ENCODE data around the gene CHMP5. TPM values are rescaled to one million over a fixed set of nuclear protein-coding genes. Genes with fewer than 3 reads are reported as not detected.

Gene CHMP5
- total RNA-seq, 4 donors from 2014 or later: 42.9 to 78.8 (median 60.8) TPM

DNA sequence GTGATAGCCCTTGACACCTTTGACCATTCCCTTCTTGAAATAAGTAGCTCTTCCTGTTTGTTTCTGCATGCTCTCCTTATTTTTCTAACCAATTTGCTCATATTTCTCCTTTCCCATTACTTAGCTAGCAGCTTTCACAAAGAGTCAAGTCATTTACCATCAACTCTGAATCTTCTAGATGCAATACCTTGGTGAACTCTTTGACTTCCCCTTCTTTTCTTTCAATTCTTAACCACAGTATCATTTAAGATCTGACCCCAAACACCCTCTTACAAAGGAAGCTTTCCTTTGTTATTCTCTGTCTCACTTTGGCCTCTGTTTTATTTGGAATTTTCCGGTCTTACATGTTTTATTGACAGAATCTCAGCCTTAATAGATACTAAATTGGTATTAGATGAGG, 39.5 kb downstream of the CHMP5 start:
- Histone ChIP-seq H3K27ac (no peak overlapping the region), H3K4me3 (no peak overlapping the region), H3K27me3 (no peaks in the 10 kb centered on the region), H3K36me3 (peaks cover 0 to 97% (median 3%) of the 10 kb centered on the region in 3 donors), H3K4me1 (peaks cover 0 to 2% (median 0%) of the 10 kb centered on the region in 4 donors), H3K9me3 (no peaks in the 10 kb centered on the region)
- TF ChIP-seq CTCF (IDR thresholded peaks at IDR 0.05): no peak
- TF ChIP-seq POLR2A (IDR thresholded peaks at IDR 0.05): no peak
- DNase-seq: no peak

GRCh38 chr9:33306037-33306436, 41.2 kb downstream of the CHMP5 start:
- no peaks in the 10 kb centered on the region for H3K9me3 ChIP-seq
- no peak for TF ChIP-seq CTCF (IDR thresholded peaks at IDR 0.05)
- no peak for TF ChIP-seq POLR2A (IDR thresholded peaks at IDR 0.05)
- no peak for DNase-seq
- H3K27ac ChIP-seq: no peak overlapping the region
- peaks cover 0 to 98% (median 3%) of the 10 kb centered on the region in 3 donors for H3K36me3 ChIP-seq
- no peaks in the 10 kb centered on the region for H3K27me3 ChIP-seq
- H3K4me1 ChIP-seq: no peaks in the 10 kb centered on the region
- no peak overlapping the region for H3K4me3 ChIP-seq

DNA sequence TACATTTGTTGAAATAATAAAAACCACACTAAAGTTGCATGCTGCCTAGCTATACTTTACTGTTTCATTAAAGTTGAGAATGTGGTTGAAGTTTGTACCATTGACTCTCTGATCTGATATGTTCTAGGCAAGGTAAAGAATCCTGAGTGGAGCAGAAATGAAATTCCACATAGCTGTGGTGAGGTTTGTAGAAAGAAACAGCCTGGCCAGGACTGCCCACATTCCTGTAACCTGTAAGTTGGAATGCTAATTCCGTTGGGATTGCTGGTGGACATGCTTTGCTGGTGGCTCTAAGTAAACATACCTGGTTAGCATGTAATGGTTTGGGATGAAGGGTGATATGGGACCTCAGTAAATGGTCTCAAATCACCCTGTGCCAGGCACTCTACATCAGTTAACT, 42.2 kb downstream of the CHMP5 start:
- Histone ChIP-seq H3K27ac (no peak overlapping the region), H3K36me3 (peaks cover 0 to 98% (median 3%) of the 10 kb centered on the region in 3 donors), H3K4me3 (no peak overlapping the region), H3K9me3 (no peaks in the 10 kb centered on the region), H3K27me3 (no peaks in the 10 kb centered on the region), H3K4me1 (no peaks in the 10 kb centered on the region)
- TF ChIP-seq CTCF (IDR thresholded peaks at IDR 0.05) (no peak), POLR2A (IDR thresholded peaks at IDR 0.05) (no peak)
- DNase-seq: no peak

DNA sequence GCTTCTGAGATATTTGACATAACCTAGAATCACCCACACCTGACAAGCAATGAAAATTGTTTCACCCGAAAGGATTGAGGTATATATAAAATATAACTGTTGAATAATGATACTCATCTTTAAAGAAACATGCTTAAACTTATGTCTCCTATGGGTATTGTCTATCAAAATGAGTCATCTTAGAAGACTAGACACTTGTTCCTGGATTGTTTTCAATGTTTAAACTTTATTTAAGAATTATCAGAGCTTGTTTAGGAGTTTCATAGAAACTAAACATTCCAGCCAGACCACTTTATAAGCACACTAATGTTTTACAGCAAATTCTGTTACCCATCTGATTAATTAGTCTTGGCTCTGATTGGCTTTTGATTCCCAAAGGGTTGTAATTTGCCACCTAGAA, 45.1 kb downstream of the CHMP5 start:
- no peak for TF ChIP-seq CTCF (IDR thresholded peaks at IDR 0.05)
- TF ChIP-seq POLR2A (IDR thresholded peaks at IDR 0.05): no peak
- H3K27ac ChIP-seq: no peak overlapping the region
- H3K36me3 ChIP-seq: peaks cover 0 to 98% (median 3%) of the 10 kb centered on the region in 3 donors
- H3K4me3 ChIP-seq: no peak overlapping the region
- no peaks in the 10 kb centered on the region for H3K27me3 ChIP-seq
- no peaks in the 10 kb centered on the region for H3K9me3 ChIP-seq
- no peaks in the 10 kb centered on the region for H3K4me1 ChIP-seq
- DNase-seq: no peak

DNA sequence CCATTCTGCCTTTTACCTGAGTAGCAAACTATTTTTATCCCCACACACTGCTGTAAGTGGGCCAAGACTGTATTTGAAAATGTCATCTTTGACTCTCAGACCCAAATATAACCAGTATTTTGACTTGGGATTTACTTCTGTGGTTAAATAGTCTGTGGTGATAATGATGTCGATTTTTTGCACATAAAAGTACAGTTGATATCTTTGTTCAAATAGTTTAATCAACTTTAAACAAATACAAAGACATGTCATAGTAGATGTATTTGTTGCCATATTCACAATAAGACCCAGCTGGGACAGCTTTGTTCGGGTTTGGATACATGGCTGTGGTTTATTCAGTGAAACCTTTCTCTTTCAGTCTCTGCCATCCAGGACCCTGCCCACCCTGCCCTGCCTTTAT, 45.9 kb downstream of the CHMP5 start:
- no peaks in the 10 kb centered on the region for H3K27me3 ChIP-seq
- no peak overlapping the region for H3K27ac ChIP-seq
- peaks cover 0 to 98% (median 0%) of the 10 kb centered on the region in 3 donors for H3K36me3 ChIP-seq
- DNase-seq: no peak
- H3K4me1 ChIP-seq: no peaks in the 10 kb centered on the region
- H3K4me3 ChIP-seq: no peak overlapping the region
- H3K9me3 ChIP-seq: no peaks in the 10 kb centered on the region
- TF ChIP-seq POLR2A (IDR thresholded peaks at IDR 0.05) (no peak), CTCF (IDR thresholded peaks at IDR 0.05) (no peak)

- H3K27ac ChIP-seq: no peak overlapping the region
- no peak for DNase-seq
- H3K4me3 ChIP-seq: no peak overlapping the region
- peaks cover 0 to 96% (median 0%) of the 10 kb centered on the region in 3 donors for H3K36me3 ChIP-seq
- TF ChIP-seq POLR2A (IDR thresholded peaks at IDR 0.05) (no peak), CTCF (IDR thresholded peaks at IDR 0.05) (no peak)
- no peaks in the 10 kb centered on the region for H3K27me3 ChIP-seq
- H3K4me1 ChIP-seq: no peaks in the 10 kb centered on the region
- H3K9me3 ChIP-seq: no peaks in the 10 kb centered on the region
Observed at GRCh38 chr9:33311953-33312352, 47.1 kb downstream of the CHMP5 start.

Data from Peyer's patch (tissue), 4 donors.